ENCODE measurements around the gene SLCO4A1.

DNA sequence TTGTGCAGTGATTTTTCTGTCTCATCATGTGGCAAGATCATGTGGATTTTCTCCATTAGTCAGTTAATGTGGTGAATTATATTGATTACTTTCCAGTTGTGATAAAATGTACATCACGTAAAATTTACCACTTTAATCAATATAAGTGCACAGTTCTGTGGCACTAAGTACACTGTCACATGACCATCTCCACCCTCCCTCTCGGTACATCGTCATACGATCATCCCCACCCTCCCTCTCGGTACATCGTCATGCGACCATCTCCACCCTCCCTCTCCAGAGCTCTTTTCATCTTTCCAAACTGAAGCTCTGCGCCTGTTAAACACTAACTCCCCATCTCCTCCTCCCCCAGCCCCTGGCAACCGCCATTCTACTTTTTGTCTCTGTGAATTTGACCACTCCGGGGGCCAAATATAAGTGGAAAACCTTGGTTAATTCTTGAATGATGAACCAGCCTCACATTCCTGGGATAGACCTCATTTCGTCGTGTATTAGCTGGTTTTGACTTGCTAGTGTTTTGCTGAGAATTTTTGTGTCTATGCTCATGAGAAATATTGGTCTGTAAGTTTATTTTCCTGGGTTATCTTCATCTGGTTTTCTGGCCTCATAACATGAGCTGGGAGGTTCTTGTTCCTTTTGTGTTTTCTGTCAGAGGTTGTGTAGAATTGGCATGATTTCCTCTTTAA lies 77.1 kb downstream of the SLCO4A1 start:
- TF ChIP-seq, protein P1, sequence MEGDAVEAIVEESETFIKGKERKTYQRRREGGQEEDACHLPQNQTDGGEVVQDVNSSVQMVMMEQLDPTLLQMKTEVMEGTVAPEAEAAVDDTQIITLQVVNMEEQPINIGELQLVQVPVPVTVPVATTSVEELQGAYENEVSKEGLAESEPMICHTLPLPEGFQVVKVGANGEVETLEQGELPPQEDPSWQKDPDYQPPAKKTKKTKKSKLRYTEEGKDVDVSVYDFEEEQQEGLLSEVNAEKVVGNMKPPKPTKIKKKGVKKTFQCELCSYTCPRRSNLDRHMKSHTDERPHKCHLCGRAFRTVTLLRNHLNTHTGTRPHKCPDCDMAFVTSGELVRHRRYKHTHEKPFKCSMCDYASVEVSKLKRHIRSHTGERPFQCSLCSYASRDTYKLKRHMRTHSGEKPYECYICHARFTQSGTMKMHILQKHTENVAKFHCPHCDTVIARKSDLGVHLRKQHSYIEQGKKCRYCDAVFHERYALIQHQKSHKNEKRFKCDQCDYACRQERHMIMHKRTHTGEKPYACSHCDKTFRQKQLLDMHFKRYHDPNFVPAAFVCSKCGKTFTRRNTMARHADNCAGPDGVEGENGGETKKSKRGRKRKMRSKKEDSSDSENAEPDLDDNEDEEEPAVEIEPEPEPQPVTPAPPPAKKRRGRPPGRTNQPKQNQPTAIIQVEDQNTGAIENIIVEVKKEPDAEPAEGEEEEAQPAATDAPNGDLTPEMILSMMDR (conservative IDR thresholded peaks at IDR 0.05; ENCODE audit: low read depth, low read length) = no peak
- TF ChIP-seq POLR2A (IDR thresholded peaks at IDR 0.05; ENCODE audit: low read depth, low read length) (no peak), RFX5 (IDR thresholded peaks at IDR 0.05; ENCODE audit: low read depth, low read length) (no peak), RAD21 (IDR thresholded peaks at IDR 0.05; ENCODE audit: low read length) (no peak)
- TF ChIP-seq, protein P2, sequence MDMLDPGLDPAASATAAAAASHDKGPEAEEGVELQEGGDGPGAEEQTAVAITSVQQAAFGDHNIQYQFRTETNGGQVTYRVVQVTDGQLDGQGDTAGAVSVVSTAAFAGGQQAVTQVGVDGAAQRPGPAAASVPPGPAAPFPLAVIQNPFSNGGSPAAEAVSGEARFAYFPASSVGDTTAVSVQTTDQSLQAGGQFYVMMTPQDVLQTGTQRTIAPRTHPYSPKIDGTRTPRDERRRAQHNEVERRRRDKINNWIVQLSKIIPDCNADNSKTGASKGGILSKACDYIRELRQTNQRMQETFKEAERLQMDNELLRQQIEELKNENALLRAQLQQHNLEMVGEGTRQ (IDR thresholded peaks at IDR 0.05; ENCODE audit: low read depth, low read length) = no peak

All from IMR-90 (cell line).